HK-2 (cell line): ENCODE measurements around the gene GPD1.

ENCODE experiments used
- DNase-seq: peaks from one replicate; pipeline ENCODE4 v3.0.0-alpha.2; 2018; ENCODE audit not compliant: unreplicated experiment

The GPD1 gene

GRCh38 chr12:50101663-50102062 lies 2.1 kb upstream of the GPD1 start:
- no peak for DNase-seq

GRCh38 chr12:50102131-50102531 lies 1.7 kb upstream of the GPD1 start:
- no peak for DNase-seq

GRCh38 chr12:50102646-50103309 lies 1.0 kb upstream of the GPD1 start:
- DNase-seq, result no peak

- no peak for DNase-seq
These were observed 457 bp upstream of the GPD1 start for GRCh38 chr12:50103351-50103750.

GRCh38 chr12:50104417-50105366 lies 884 bp downstream of the GPD1 start:
- no peak for DNase-seq

- DNase-seq, result no peak
These were observed 2.2 kb downstream of the GPD1 start for GRCh38 chr12:50105913-50106450.

GRCh38 chr12:50106907-50107306 lies 3.1 kb downstream of the GPD1 start:
- DNase-seq, result no peak

- DNase-seq, result no peak
These were observed 3.8 kb downstream of the GPD1 start for GRCh38 chr12:50107416-50108268.

GRCh38 chr12:50109319-50109718 lies 5.5 kb downstream of the GPD1 start:
- no peak for DNase-seq

- DNase-seq, result peak; percentile 44
These were observed 6.4 kb downstream of the GPD1 start for GRCh38 chr12:50110127-50110761.

GRCh38 chr12:50110762-50111351 lies 7.0 kb downstream of the GPD1 start:
- DNase-seq, result peak; percentile 82

- no peak for DNase-seq
These were observed 7.5 kb downstream of the GPD1 start for GRCh38 chr12:50111395-50111692.

GRCh38 chr12:50111693-50112455 lies 8.1 kb downstream of the GPD1 start, which contains the start of gene COX14:
COX14 (plus strand) TSS chr12:50112236; CDS start chr12:50120044, 7,808 bp downstream.
- DNase-seq, result peak; percentile 99

GRCh38 chr12:50112456-50113218 lies 8.8 kb downstream of the GPD1 start:
- DNase-seq, result no peak

GRCh38 chr12:50117057-50117622 lies 13.3 kb downstream of the GPD1 start:
- no peak for DNase-seq

- DNase-seq, result no peak
These were observed 15.6 kb downstream of the GPD1 start for GRCh38 chr12:50119387-50119786.

- DNase-seq, result no peak
These were observed 16.7 kb downstream of the GPD1 start for GRCh38 chr12:50120521-50120920.

GRCh38 chr12:50120953-50121352 lies 17.1 kb downstream of the GPD1 start:
- no peak for DNase-seq

- DNase-seq, result no peak
These were observed 17.8 kb downstream of the GPD1 start for GRCh38 chr12:50121641-50122040.
